DOHH2 (cell line): Measurements from ENCODE around the gene FBXL2.

Experiments used
- H3F3A ChIP-seq: fragments of 200-600 bp; sonication (generic), shearing (Covaris generic); 2 replicates; pipeline ENCODE4 v1.6.0; 2016; ENCODE audit warnings: antibody characterized with exemption, mild to moderate bottlenecking; ENCODE audit not compliant: control insufficient read depth, insufficient read depth
- H3K27ac ChIP-seq: fragments of 200-600 bp; sonication (generic); 2 replicates; pipeline ENCODE4 v1.5.1; 2014; ENCODE audit warnings: low read depth, mild to moderate bottlenecking, low read length, moderate library complexity
- H3K27me3 ChIP-seq: fragments of 200-600 bp; sonication (generic); 2 replicates; pipeline ENCODE4 v1.6.1; 2014; ENCODE audit warnings: mild to moderate bottlenecking, low read length, mixed read lengths; ENCODE audit not compliant: control insufficient read depth
- H3K36me3 ChIP-seq: fragments of 200-600 bp; sonication (generic); 2 replicates; pipeline ENCODE4 v1.6.1; 2014; ENCODE audit warnings: mild to moderate bottlenecking, low read length, moderate library complexity, mixed read lengths; ENCODE audit not compliant: control insufficient read depth
- H3K4me1 ChIP-seq: fragments of 200-600 bp; sonication (generic); 2 replicates; pipeline ENCODE4 v1.6.1; 2014; ENCODE audit warnings: mild to moderate bottlenecking, low read length, mixed read lengths; ENCODE audit not compliant: control insufficient read depth
- H3K4me2 ChIP-seq: fragments of 200-600 bp; sonication (generic); 2 replicates; pipeline ENCODE4 v1.6.0; 2014; ENCODE audit warnings: mild to moderate bottlenecking, low read length, moderate library complexity
- H3K4me3 ChIP-seq: fragments of 200-600 bp; sonication (generic); 2 replicates; pipeline ENCODE4 v1.5.1; 2014; ENCODE audit warnings: mild to moderate bottlenecking, low read length, mixed read lengths
- H3K79me2 ChIP-seq: fragments of 200-600 bp; sonication (generic); 2 replicates; pipeline ENCODE4 v1.6.1; 2014; ENCODE audit warnings: mild to moderate bottlenecking, low read length, mixed read lengths; ENCODE audit not compliant: control insufficient read depth
- H3K9me2 ChIP-seq: fragments of 200-600 bp; sonication (generic); replicated peaks from 2 replicates; pipeline ENCODE4 v1.6.1; 2014; ENCODE audit warnings: mild to moderate bottlenecking, low read length, mixed read lengths; ENCODE audit not compliant: control insufficient read depth
- H3K9me3 ChIP-seq: fragments of 200-600 bp; sonication (generic); 2 replicates; pipeline ENCODE4 v1.6.1; 2014; ENCODE audit warnings: antibody characterized with exemption, low read length, mixed read lengths; ENCODE audit not compliant: control insufficient read depth, insufficient read depth
- H4K20me1 ChIP-seq: fragments of 200-600 bp; sonication (generic); 2 replicates; pipeline ENCODE4 v1.6.0; 2014; ENCODE audit warnings: low read depth, mild to moderate bottlenecking, antibody characterized with exemption, low read length, moderate library complexity; ENCODE audit not compliant: control insufficient read depth, insufficient read depth
- EZH2phosphoT487 ChIP-seq: fragments of 200-600 bp; sonication (generic); IDR thresholded peaks from 2 replicates; pipeline ENCODE4 v1.6.1; 2017; ENCODE audit warnings: borderline replicate concordance, mild to moderate bottlenecking, antibody characterized with exemption, low read length, moderate library complexity, mixed read lengths
- TF ChIP-seq, protein P1 (sequence below): fragments of 200-600 bp; sonication (generic); IDR thresholded peaks from one replicate; pipeline ENCODE4 v1.5.1; 2014; ENCODE audit warnings: antibody characterized with exemption, mild to moderate bottlenecking, low read depth, low read length; ENCODE audit not compliant: poor library complexity, severe bottlenecking

The FBXL2 gene, protein sequence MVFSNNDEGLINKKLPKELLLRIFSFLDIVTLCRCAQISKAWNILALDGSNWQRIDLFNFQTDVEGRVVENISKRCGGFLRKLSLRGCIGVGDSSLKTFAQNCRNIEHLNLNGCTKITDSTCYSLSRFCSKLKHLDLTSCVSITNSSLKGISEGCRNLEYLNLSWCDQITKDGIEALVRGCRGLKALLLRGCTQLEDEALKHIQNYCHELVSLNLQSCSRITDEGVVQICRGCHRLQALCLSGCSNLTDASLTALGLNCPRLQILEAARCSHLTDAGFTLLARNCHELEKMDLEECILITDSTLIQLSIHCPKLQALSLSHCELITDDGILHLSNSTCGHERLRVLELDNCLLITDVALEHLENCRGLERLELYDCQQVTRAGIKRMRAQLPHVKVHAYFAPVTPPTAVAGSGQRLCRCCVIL

DNA sequence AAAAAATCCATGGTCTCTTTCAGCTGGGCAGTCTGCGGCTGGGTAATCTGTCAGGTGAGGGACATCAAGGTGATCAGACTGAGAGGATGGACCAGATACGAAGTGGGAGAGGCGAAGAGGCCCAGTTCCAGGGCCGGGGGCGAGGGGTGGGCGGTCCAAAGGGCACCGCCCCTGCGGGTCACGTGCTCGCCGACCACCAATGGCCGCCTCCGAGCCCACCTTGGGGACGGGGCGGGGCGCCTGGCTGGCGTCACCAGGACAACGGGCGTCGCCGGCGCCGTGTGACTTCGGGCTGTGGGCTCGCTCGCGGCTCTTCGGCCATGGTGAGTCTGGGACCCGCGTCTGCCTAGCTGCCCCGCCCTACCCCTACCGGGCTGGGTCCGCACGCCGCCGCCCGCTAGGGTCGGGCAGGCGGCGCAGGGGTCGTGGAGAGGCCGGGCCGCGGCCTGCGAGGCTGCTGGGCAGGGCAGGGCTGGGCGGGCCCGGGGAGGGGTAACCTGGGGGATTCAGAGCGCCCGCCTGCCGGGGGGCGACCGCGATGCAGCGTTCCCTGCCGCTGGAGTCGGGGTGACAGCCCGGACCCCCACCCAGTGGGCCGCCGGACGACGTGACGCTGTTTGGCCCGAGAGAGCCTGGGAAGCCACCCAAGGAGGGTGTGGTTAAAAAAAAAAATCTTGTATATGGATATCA is at the start of gene FBXL2:
Gene FBXL2, plus strand, starts transcription at position 250 of the 690 bp plus-strand sequence. Its CDS starts 71 bp downstream, at position 321.
- H3K4me2 ChIP-seq: peak within 1 kb of the TSS; percentile 50
- no peaks in the 10 kb centered on the region for H3K79me2 ChIP-seq
- H3K36me3 ChIP-seq: no peaks in the 10 kb centered on the region
- H3K9me3 ChIP-seq: no peaks in the 10 kb centered on the region
- no peaks in the 10 kb centered on the region for H3F3A ChIP-seq
- H4K20me1 ChIP-seq: no peaks in the 10 kb centered on the region
- TF ChIP-seq, protein P1, sequence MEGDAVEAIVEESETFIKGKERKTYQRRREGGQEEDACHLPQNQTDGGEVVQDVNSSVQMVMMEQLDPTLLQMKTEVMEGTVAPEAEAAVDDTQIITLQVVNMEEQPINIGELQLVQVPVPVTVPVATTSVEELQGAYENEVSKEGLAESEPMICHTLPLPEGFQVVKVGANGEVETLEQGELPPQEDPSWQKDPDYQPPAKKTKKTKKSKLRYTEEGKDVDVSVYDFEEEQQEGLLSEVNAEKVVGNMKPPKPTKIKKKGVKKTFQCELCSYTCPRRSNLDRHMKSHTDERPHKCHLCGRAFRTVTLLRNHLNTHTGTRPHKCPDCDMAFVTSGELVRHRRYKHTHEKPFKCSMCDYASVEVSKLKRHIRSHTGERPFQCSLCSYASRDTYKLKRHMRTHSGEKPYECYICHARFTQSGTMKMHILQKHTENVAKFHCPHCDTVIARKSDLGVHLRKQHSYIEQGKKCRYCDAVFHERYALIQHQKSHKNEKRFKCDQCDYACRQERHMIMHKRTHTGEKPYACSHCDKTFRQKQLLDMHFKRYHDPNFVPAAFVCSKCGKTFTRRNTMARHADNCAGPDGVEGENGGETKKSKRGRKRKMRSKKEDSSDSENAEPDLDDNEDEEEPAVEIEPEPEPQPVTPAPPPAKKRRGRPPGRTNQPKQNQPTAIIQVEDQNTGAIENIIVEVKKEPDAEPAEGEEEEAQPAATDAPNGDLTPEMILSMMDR: no peak
- no peaks in the 10 kb centered on the region for H3K4me1 ChIP-seq
- peaks cover 7% of the 10 kb centered on the region; the same call in 1 of the 2 replicates for H3K27me3 ChIP-seq
- no peak within 1 kb of the TSS for H3K27ac ChIP-seq
- H3K4me3 ChIP-seq: peak within 1 kb of the TSS; percentile 41
- H3K9me2 ChIP-seq: no peaks in the 10 kb centered on the region

DNA sequence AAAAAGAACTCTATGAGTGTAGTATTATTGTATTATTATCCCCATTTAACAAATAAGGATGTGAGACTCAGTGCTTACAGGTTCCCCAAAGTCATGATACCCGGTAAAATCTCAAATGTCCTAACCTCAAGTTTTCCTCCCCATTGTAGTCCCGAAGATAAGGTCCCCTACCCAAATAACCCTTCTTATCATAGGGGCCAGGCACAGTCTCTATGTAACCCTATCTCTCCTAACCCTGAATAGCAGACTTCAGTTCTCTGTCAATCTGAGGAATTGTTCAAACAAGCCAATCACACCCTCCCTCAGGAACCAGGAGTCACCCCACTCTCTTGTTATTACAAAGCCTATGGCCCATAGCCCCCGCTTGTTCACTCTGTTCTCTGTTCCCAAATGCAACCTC is 48.2 kb upstream of the FBXL2 start:
- no peaks in the 10 kb centered on the region; the same call in 1 of the 2 replicates for H3K27me3 ChIP-seq
- no peak overlapping the region for H3K27ac ChIP-seq
- no peaks in the 10 kb centered on the region for H4K20me1 ChIP-seq
- H3F3A ChIP-seq: no peaks in the 10 kb centered on the region
- no peaks in the 10 kb centered on the region for H3K9me3 ChIP-seq
- H3K4me3 ChIP-seq: no peak overlapping the region
- H3K9me2 ChIP-seq: no peaks in the 10 kb centered on the region
- H3K4me1 ChIP-seq: no peaks in the 10 kb centered on the region
- TF ChIP-seq EZH2phosphoT487: no peak
- TF ChIP-seq, protein P1: no peak
- H3K36me3 ChIP-seq: no peaks in the 10 kb centered on the region
- no peak overlapping the region for H3K4me2 ChIP-seq
- H3K79me2 ChIP-seq: no peaks in the 10 kb centered on the region

DNA sequence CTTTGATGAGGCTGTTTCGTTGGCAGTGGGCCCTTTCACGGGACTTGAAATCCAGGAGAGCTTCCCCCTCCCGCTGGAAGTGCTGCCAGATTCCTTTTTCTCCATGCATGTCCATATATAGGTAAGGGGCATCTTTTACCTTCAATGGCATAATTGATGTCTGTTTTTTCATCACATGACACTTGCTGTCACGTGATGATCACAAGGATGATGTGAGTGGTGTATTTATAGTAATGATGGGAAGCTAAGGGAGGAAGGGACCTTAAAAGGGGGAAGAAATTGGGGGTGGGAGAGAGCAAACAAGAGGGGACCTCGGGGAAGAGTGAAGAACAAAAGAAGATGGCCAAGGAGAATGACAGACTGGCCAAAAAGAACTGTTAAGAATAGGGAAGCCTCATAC is 47.3 kb upstream of the FBXL2 start:
- TF ChIP-seq EZH2phosphoT487: no peak
- TF ChIP-seq, protein P1: no peak
- no peaks in the 10 kb centered on the region; the same call in 1 of the 2 replicates for H3K27me3 ChIP-seq
- H3K27ac ChIP-seq: no peak overlapping the region
- H3K4me1 ChIP-seq: no peaks in the 10 kb centered on the region
- H3K4me3 ChIP-seq: no peak overlapping the region
- no peaks in the 10 kb centered on the region for H4K20me1 ChIP-seq
- no peaks in the 10 kb centered on the region for H3K9me2 ChIP-seq
- H3K4me2 ChIP-seq: no peak overlapping the region
- H3K9me3 ChIP-seq: no peaks in the 10 kb centered on the region
- no peaks in the 10 kb centered on the region for H3F3A ChIP-seq
- no peaks in the 10 kb centered on the region for H3K36me3 ChIP-seq
- H3K79me2 ChIP-seq: no peaks in the 10 kb centered on the region
